NT2/D1 (cell line): ENCODE data around the gene ACSBG1.

Experiments used
- SUZ12 ChIP-seq: IDR thresholded peaks from 2 replicates; pipeline ENCODE4 v1.6.1; 2011; ENCODE audit not compliant: insufficient read length, insufficient read depth; ENCODE audit errors: extremely low read depth
- ZNF274 ChIP-seq: IDR thresholded peaks from 2 replicates; pipeline ENCODE4 v1.6.1; 2011; ENCODE audit warnings: mild to moderate bottlenecking, low read depth, low read length

DNA sequence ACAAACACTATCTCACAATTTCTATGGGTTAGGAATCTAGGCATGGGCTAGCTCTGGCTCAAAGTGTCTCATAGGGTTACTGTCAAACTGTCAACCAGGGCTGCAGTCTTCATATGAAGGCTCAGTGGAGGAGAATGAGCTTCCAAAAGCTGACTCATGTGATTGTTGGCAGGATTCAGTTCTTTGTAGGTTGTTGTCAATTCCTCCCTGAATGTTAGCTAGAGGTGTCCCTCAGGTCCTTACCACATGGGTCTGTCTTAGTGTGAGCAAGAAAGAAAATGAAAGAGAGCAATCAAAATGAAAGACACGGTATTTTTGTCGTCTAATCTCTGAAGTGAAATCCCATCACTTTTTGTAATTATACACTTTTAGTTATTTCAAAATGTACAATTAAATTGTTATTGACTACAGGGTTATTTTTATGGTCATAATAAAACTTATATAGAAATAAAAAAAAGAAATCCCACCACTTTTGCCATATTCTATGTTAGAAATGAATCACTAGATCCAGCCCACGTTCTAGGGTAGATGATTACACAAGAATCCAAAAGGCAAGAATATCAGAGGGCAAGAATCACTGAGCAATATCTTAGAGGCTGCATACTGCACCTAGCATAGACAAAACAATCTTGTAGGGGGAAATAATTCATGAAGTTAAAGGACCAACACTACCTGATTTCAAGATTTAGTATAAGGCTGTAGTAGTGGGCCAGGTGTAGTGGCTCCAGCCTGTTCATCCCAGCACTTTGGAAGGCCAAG, 8.4 kb downstream of the ACSBG1 start:
- TF ChIP-seq ZNF274 (no peak), SUZ12 (no peak)
